Lower lobe of right lung (tissue), 2 donors: ENCODE measurements around the gene MRI1. TPM values are rescaled to one million over a fixed set of nuclear protein-coding genes. Genes with fewer than 3 reads are reported as not detected.

ENCODE experiments used
- ATAC-seq, 2 donors: fragments of 200-7000 bp; cut with Tn5 transposase; one replicate each; pipeline ENCODE4 v1.9.1; 2020 to 2022; ENCODE audit warnings: mild to moderate bottlenecking in 2 of 2, moderate library complexity in 2 of 2
- DNase-seq: peaks from one replicate; pipeline ENCODE4 v3.0.0-alpha.2; 2020
- H3K27ac ChIP-seq: fragments of 200-600 bp; one replicate; pipeline ENCODE4 v1.8.0; 2022
- H3K27me3 ChIP-seq: fragments of 200-600 bp; one replicate; pipeline ENCODE4 v1.8.0; 2022; ENCODE audit warnings: low read depth
- H3K36me3 ChIP-seq: fragments of 200-600 bp; one replicate; pipeline ENCODE4 v1.8.0; 2022; ENCODE audit warnings: mild to moderate bottlenecking
- H3K4me1 ChIP-seq: fragments of 200-600 bp; one replicate; pipeline ENCODE4 v1.8.0; 2022
- H3K4me3 ChIP-seq: fragments of 200-600 bp; one replicate; pipeline ENCODE4 v1.8.0; 2022; ENCODE audit warnings: mild to moderate bottlenecking
- H3K9me3 ChIP-seq: fragments of 200-600 bp; one replicate; pipeline ENCODE4 v1.8.0; 2022
- CTCF ChIP-seq: fragments of 200-600 bp; IDR thresholded peaks from one replicate; pipeline ENCODE4 v1.8.0; 2022; ENCODE audit warnings: antibody characterized with exemption, mild to moderate bottlenecking
- intact Hi-C: fragments of 100-400 bp; cut with DNase I; formaldehyde crosslinking; loops from one replicate; pipeline ENCODE4 v1.11.0; 2022
- total RNA-seq: library from RNA; stranded (reverse); fragmentation: NEBNext Ultra II Directional; extraction: Animal tissue kit (Norgen Biotek cat#: 25700); gene quantifications from one replicate; pipeline ENCODE4 v1.2.1, GENCODE V29; 2021
- donor health status: DM: no; HTN: yes; CAD: no; lungs with severe emphysema.

Gene MRI1
- total RNA-seq, 1 donor from 2014 or later, result 30.4 TPM

- intact Hi-C loops, result no loop called here
- ATAC-seq, result peak in 1 of 2 donors; percentile 19
- DNase-seq, result no peak
- H3K4me3 ChIP-seq, result no peak overlapping the region
- no peaks in the 10 kb centered on the region for H3K27me3 ChIP-seq
- H3K36me3 ChIP-seq, result peaks cover 45% of the 10 kb centered on the region
- no peak for TF ChIP-seq CTCF
- H3K9me3 ChIP-seq, result no peaks in the 10 kb centered on the region
- H3K27ac ChIP-seq, result no peak overlapping the region
- H3K4me1 ChIP-seq, result no peaks in the 10 kb centered on the region
These were observed 44.5 kb downstream of the MRI1 start for GRCh38 chr19:13808856-13809255.

- Histone ChIP-seq H3K4me3 (no peak overlapping the region), H3K27ac (no peak overlapping the region), H3K36me3 (peaks cover 62% of the 10 kb centered on the region), H3K4me1 (no peaks in the 10 kb centered on the region), H3K9me3 (no peaks in the 10 kb centered on the region), H3K27me3 (no peaks in the 10 kb centered on the region)
- intact Hi-C loops, result no loop called here
- ATAC-seq (no peak), DNase-seq (no peak)
- no peak for TF ChIP-seq CTCF
These were observed 48.2 kb downstream of the MRI1 start for GRCh38 chr19:13812544-13812943.

GRCh38 chr19:13813147-13813546 is 48.8 kb downstream of the MRI1 start:
- no peaks in the 10 kb centered on the region for H3K27me3 ChIP-seq
- peaks cover 59% of the 10 kb centered on the region for H3K36me3 ChIP-seq
- intact Hi-C loops, result no loop called here
- H3K27ac ChIP-seq, result no peak overlapping the region
- no peak for TF ChIP-seq CTCF
- no peak for DNase-seq
- H3K4me1 ChIP-seq, result no peaks in the 10 kb centered on the region
- no peak for ATAC-seq
- no peak overlapping the region for H3K4me3 ChIP-seq
- H3K9me3 ChIP-seq, result no peaks in the 10 kb centered on the region

- H3K36me3 ChIP-seq, result peaks cover 45% of the 10 kb centered on the region
- H3K27ac ChIP-seq, result no peak overlapping the region
- no peaks in the 10 kb centered on the region for H3K4me1 ChIP-seq
- no peak for TF ChIP-seq CTCF
- no peaks in the 10 kb centered on the region for H3K27me3 ChIP-seq
- no peak for ATAC-seq
- DNase-seq, result no peak
- H3K9me3 ChIP-seq, result no peaks in the 10 kb centered on the region
- no peak overlapping the region for H3K4me3 ChIP-seq
- intact Hi-C loops, result no loop called here
These were observed 50.2 kb downstream of the MRI1 start for GRCh38 chr19:13814550-13814949.

GRCh38 chr19:13817018-13817614 is 52.8 kb downstream of the MRI1 start:
- no peak for TF ChIP-seq CTCF
- H3K36me3 ChIP-seq, result peaks cover 49% of the 10 kb centered on the region

More at GRCh38 chr19:13817018-13817614, 52.8 kb downstream of the MRI1 start:
- peak overlapping the region; percentile 27 for H3K27ac ChIP-seq
- H3K27me3 ChIP-seq, result no peaks in the 10 kb centered on the region
- no peaks in the 10 kb centered on the region for H3K9me3 ChIP-seq
- intact Hi-C loops, result no loop called here
- ATAC-seq (peak; percentile 81 to 82), DNase-seq (peak; percentile 77)
- H3K4me1 ChIP-seq, result peaks cover under 1% of the 10 kb centered on the region
- H3K4me3 ChIP-seq, result peak overlapping the region; percentile 45
